H1 (cell line): ENCODE measurements around the gene SNRPA1.

Experiments
- CTCF ChIP-seq, 3 experiments: IDR thresholded peaks; 1 replicate in 2 of 3; 2 replicates in 1 of 3; pipeline versions ENCODE4 v1.5.1 to v1.6.1; 2011; ENCODE audit warnings: low read length in 3 of 3, mild to moderate bottlenecking in 3 of 3, inconsistent platforms in 2 of 3, low read depth in 1 of 3, moderate library complexity in 1 of 3; ENCODE audit not compliant: insufficient read depth in 1 of 3; ENCODE audit errors: control extremely low read depth in 1 of 3
- HDAC6 ChIP-seq: IDR thresholded peaks from one replicate; pipeline ENCODE4 v1.7.1; 2012; ENCODE audit warnings: low read depth, mild to moderate bottlenecking, inconsistent platforms, low read length, moderate library complexity
- SIN3A ChIP-seq, 2 experiments: IDR thresholded peaks in 1 of 2; conservative IDR thresholded peaks in 1 of 2; 2 replicates each; pipeline ENCODE4 v1.6.1; 2011 to 2012; ENCODE audit warnings: low read length in 2 of 2, improper control_type of control experiment in 1 of 2, low read depth in 1 of 2, mild to moderate bottlenecking in 1 of 2

- TF ChIP-seq CTCF (IDR thresholded peaks at IDR 0.05; ENCODE audit: control extremely low read depth in 1 of 3, insufficient read depth in 1 of 3, low read depth in 1 of 3, low read length in 3 of 3) = no peak
- TF ChIP-seq HDAC6 = no peak
- TF ChIP-seq SIN3A (conservative IDR thresholded peaks at IDR 0.05 in 1 of 2, IDR thresholded peaks at IDR 0.05 in 1 of 2; ENCODE audit: low read depth in 1 of 2, low read length in 2 of 2) = no peak
These were observed 13.8 kb upstream of the SNRPA1 start for GRCh38 chr15:101308604-101309435.
